Muscle of back (tissue), 11 donors: ENCODE data around the gene MEIOSIN. TPM values are rescaled to one million over a fixed set of nuclear protein-coding genes. Genes with fewer than 3 reads are reported as not detected.
A peak's percentile ranks its signal among the peaks of the same experiment; 100 is the strongest.

Experiments used
- DNase-seq, 3 donors: peaks; one replicate each; pipeline versions ENCODE4 v3.0.0 to v3.0.0-alpha.2; 2013
- polyA plus RNA-seq, 10 donors: library from polyadenylated mRNA; unstranded; fragments of 120-200 nt; gene quantifications; one replicate each; pipeline ENCODE4 v1.2.1, GENCODE V29; 2013; ENCODE audit not compliant: insufficient read length in 10 of 10

Gene MEIOSIN
- polyA plus RNA-seq, 10 donors, result 0.09 to 0.14 TPM; not detected in 8

DNA sequence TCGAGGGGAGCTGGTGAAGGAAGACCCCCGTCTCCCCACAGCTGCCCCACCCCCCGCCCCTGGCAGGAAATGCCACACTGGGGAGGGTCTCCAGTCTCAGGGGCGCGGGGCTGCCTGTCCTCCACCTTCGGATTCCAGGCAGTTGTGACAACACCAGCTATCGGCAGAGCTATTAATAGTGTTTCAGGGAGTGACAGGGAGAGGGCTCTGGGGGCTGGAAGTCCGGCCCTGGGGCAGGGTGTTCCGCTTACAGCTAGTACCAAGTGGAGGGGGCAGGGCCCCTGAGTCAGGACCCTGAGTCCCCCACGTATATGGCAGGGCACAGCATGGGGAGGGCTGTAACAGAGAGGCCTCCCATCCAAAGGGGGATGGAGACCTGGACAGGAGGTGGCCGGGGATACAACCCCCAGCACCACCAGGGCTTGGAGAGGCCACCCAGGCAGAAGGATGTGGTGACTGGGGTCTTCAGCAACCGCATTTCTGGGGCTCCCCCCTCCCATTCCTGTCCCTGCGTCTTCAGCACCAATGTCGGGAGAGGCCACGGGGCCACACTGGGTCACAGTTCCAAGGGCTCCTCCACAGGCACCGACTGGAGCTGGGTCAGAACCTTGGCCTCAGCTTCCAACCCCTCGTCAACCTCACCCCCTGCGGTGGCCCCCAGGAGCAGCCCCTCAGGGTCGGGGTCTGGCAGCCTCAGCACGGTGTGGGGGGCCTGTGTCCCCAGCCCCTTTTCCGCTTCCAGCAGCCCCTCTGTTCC lies 31.9 kb downstream of the MEIOSIN start:
- no peak for DNase-seq

DNA sequence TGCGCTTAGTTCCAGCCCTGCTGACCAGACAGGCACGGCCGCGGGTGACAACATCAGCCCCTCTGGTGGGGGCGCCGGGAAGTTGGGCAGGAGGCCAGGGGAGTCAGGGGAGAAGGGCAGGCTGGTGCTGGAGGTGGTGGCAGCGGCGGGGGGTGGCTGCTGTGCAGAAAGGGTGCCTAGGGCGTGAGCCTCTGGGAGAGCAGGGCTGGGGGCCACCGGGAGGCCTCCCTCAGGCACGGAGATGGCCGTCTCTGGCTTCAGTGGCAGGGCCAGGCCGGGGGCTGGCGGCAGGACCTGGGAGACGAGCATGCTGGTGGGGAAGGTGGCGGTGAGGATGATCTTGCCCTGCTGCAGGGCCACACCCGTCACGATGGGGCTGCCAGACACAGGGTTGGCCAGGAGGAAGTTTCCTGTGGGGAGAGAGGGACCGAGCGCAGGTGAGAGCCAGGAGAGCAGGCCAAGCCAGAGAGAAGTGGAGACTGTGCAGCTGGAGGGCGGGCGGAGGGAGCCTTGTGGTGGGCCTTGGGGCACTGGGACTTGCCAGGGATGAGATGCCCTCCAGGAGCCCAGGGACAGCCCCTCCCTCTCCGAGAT lies 32.6 kb downstream of the MEIOSIN start:
- DNase-seq, result no peak

- no peak for DNase-seq
Measured at GRCh38 chr19:45766296-45766868, 33.1 kb downstream of the MEIOSIN start.

GRCh38 chr19:45766869-45767346 lies 33.7 kb downstream of the MEIOSIN start:
- no peak for DNase-seq

- DNase-seq, result peak; percentile 85 to 94 (median 89)
Measured at GRCh38 chr19:45767410-45767880, 34.2 kb downstream of the MEIOSIN start.

DNA sequence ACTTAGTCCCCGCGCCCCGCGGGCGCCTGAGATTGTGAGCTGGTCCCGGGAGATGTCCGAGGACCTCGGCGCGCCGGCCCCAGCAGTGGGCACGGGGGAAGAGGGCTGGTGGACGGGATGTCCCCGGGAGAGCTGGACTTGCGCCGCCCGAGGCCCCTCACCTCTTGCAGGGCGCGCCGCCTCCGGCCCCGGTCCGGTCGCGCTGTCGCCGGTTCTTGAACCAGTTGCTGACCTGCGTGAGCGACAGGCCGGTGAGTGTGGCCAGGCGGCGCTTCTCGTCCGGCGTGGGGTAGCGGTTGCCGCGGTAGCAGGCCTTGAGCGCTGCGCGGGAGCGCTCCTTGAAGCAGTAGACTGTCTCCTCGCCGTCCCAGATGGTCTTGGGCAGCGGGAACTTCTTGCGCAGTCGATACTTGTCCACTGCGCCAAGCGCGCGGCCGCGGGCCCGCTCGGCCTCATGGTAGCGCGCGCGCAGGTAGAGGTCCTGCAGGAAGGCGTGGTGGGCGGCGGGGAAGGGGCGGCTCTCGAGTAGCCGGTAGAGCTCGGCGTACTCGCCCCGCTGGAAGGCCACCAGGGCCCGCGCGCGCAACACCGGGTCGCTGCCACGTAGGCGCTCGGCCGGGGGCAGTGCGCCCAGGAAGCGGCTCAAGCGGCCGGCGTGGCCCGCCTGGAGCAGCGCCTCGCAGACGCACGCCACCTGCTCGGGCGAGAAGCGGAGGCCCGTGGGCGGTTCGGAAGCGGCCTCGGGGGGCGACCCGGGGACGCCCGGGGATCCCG lies 34.8 kb downstream of the MEIOSIN start:
- peak in 2 of 3 donors; percentile 83 to 92 for DNase-seq

DNA sequence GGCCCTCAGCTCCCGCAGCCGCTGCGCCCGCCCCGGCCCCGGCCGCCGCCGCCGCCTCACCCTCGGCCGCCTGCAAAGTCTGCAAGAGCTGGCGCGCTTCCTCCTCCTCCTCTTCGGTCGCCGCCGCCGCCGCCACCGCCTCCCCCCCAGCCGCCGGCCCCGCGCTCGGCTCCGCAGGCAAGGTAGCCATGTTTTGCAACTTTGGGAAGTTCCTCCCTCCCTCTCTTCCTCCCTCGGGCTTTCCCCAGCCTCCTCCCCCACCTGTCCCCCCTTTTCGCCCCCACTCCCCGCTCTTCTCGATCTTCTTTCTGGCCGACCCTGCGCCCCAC lies 35.4 kb downstream of the MEIOSIN start:
- DNase-seq, result no peak

GRCh38 chr19:45768984-45769782 lies 35.9 kb downstream of the MEIOSIN start, which contains the start of gene SIX5:
Gene SIX5, minus strand, starts transcription at chr19:45769252. Its CDS starts 408 bp downstream, at chr19:45768844.
- DNase-seq, result peak; percentile 98 to 100 (median 99)

GRCh38 chr19:45769821-45770191 lies 36.6 kb downstream of the MEIOSIN start:
- peak in 1 of 3 donors; percentile 70 for DNase-seq

DNA sequence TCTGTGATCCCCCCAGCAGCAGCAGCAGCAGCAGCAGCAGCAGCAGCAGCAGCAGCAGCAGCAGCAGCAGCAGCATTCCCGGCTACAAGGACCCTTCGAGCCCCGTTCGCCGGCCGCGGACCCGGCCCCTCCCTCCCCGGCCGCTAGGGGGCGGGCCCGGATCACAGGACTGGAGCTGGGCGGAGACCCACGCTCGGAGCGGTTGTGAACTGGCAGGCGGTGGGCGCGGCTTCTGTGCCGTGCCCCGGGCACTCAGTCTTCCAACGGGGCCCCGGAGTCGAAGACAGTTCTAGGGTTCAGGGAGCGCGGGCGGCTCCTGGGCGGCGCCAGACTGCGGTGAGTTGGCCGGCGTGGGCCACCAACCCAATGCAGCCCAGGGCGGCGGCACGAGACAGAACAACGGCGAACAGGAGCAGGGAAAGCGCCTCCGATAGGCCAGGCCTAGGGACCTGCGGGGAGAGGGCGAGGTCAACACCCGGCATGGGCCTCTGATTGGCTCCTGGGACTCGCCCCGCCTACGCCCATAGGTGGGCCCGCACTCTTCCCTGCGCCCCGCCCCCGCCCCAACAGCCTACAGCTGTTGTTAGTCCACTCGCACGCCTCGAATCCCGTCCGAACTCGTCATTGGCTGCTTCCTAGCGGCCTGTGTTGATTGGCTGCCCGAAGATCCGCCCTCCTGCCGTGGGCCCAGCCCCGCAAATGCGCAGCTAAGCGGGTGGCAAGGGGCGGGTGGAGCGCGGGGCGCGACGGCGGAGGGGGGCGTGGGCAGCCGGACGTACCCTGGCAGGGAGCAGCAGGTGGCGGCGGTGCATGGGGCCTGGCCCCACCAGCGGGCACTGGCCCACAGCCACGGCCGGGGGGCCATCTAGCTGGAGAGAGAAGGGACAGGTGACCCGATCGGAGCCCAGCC lies 37.2 kb downstream of the MEIOSIN start:
- DNase-seq, result peak; percentile 96 to 98 (median 98)

DNA sequence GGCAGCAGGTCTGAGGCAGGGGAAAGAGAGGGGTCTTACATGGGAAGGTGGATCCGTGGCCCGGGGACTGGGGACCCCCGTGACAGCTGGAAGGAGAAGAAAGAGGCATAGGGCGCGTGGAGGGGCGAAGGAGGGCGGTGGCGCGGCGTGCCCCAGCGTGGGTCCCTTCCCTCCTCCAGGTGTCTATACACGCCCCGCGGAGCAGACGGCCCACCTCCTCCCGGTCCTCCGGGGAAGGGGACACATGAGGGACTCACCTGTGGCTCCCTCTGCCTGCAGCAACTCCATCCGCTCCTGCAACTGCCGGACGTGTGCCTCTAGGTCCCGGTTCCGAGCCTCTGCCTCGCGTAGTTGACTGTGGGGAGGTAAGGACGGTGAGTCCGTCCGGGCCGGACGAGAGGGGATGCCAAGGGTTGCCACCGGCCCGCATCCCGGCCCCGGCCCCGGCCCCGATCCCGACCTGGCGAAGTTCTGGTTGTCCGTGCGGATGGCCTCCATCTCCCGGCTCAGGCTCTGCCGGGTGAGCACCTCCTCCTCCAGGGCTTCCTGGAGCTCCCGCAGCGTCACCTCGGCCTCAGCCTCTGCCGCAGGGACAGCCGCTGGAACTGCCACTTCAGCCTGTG lies 38.2 kb downstream of the MEIOSIN start:
- DNase-seq, result no peak

- DNase-seq, result no peak
Measured at GRCh38 chr19:45772130-45772840, 39.0 kb downstream of the MEIOSIN start.

DNA sequence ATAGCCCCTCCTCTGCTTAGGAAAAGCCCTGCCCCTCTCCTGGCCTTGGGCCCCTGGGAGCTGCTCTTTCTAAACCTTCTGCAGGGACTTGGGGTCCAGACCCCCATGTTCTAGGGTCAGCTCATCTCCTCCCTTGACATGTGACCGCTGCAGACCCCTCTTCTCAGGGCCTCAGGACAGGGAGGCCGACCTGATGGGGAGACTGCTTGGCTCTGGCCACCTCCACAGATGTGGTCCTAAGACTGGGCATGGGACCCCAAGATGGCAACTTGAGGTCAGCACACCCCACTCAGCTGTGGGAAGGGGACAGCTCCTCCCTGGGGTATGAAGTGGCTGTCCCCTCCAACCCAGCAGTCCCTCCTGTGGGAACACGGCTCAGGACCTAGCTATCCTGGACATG lies 39.7 kb downstream of the MEIOSIN start:
- DNase-seq, result no peak

DNA sequence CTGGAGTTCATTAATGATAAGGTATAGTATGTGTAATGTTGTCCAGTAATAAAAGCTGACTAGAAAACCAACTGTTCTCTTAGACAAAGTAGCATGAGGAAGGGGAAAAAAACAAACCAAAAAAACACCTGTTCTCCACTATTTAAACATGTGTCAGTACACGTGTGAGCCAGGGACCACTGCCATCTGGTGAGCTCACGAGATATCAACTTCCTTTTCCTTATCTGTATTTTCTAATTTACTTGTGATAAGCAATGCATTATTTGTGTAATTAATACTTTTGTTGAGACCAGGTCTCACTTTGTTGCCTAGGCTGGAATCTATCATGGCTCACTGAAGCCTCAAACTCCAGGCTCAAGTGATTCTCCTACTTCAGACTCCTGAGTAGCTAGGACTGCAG lies 40.1 kb downstream of the MEIOSIN start:
- no peak for DNase-seq

- no peak for DNase-seq
Measured at GRCh38 chr19:45774765-45775164, 41.5 kb downstream of the MEIOSIN start.

GRCh38 chr19:45777395-45777961 lies 44.2 kb downstream of the MEIOSIN start:
- DNase-seq, result no peak

GRCh38 chr19:45778010-45778661 lies 44.9 kb downstream of the MEIOSIN start:
- DNase-seq, result no peak
